ENCODE results near the gene UCHL5.

Gene UCHL5

GRCh38 chr1:192962901-192963300, 96.3 kb downstream of the UCHL5 start:
- DNase-seq, result no peak

All from NCI-H526 (cell line).